ENCODE results near the gene MYBPC3.

MYBPC3 gene

GRCh38 chr11:47395223-47396048 lies 42.9 kb upstream of the MYBPC3 start:
- ATAC-seq (ENCODE audit: insufficient read depth, low read depth): no peak

DNA sequence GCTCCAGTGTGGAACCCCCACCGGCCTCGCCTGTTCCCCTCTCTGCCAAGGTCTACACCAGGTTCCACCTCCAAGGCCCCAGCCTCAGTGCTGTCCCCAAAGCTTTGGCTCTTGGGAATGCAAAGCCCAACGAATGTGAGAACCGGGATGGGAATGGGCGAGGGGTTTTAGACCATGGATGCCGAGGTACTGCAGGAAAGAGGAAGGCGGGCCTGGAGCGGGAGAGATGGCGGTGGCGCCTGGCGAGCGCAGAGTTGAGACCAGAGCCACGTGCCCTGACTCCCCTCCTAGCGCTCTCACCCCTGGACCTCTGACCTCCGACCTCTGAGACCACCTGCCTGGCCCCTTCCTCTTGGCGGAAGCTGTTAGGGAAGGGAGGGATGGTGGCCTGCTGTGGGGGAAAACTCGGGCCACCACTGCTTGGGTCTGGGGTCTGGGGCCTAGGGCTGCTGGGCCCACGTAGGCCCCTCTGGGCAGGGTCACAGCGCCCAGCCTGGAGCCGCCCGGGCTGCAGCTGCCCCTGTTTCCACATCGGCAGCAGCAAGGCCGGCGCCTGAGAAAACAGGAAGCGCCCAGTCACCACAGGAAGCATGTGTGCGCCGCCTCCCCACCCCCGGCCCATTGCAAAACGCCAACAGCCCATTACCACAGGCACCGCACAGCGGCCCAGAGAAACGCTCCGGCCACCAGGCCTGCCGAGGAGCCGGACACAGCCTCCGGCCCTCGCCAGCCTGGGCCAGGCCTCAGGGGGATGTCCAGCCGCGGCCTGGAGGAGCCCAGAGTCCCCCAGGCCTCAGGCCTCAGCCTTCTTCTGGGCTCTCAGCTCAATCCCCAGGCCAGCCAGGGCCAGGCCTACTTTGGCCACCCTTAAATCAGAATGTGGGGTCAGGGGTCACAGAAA lies 42.1 kb upstream of the MYBPC3 start:
- no peaks in the 10 kb centered on the region for H3K79me2 ChIP-seq (ENCODE audit: insufficient read depth, low read length)
- H3K4me3 ChIP-seq (ENCODE audit: low read depth in 1 of 2, low read length in 2 of 2): no peak overlapping the region
- TF ChIP-seq, protein P1, sequence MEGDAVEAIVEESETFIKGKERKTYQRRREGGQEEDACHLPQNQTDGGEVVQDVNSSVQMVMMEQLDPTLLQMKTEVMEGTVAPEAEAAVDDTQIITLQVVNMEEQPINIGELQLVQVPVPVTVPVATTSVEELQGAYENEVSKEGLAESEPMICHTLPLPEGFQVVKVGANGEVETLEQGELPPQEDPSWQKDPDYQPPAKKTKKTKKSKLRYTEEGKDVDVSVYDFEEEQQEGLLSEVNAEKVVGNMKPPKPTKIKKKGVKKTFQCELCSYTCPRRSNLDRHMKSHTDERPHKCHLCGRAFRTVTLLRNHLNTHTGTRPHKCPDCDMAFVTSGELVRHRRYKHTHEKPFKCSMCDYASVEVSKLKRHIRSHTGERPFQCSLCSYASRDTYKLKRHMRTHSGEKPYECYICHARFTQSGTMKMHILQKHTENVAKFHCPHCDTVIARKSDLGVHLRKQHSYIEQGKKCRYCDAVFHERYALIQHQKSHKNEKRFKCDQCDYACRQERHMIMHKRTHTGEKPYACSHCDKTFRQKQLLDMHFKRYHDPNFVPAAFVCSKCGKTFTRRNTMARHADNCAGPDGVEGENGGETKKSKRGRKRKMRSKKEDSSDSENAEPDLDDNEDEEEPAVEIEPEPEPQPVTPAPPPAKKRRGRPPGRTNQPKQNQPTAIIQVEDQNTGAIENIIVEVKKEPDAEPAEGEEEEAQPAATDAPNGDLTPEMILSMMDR (IDR thresholded peaks at IDR 0.05; ENCODE audit: borderline replicate concordance, extremely low read depth, low read length, poor library complexity, severe bottlenecking): no peak
- no peak for TF ChIP-seq EZH2 (IDR thresholded peaks at IDR 0.05; ENCODE audit: borderline replicate concordance, low read depth, low read length, severe bottlenecking)
- H3K27ac ChIP-seq (ENCODE audit: low read length): peak overlapping the region; percentile 47; the same call in 1 of the 2 replicates
- no peaks in the 10 kb centered on the region for H3K36me3 ChIP-seq (ENCODE audit: insufficient read depth, low read length)
- H3K4me2 ChIP-seq (ENCODE audit: insufficient read depth, low read length): no peak overlapping the region
- ATAC-seq (ENCODE audit: insufficient read depth, low read depth): peak; percentile 79
- no peak overlapping the region for H3K9ac ChIP-seq (ENCODE audit: low read depth, low read length)
- no peak overlapping the region for H2AFZ ChIP-seq (ENCODE audit: low read depth, low read length)
- no peaks in the 10 kb centered on the region for H3K27me3 ChIP-seq (ENCODE audit: insufficient read depth, low read length, poor library complexity)
- DNase-seq: peak; percentile 56
- peaks cover 18% of the 10 kb centered on the region for H3K4me1 ChIP-seq (ENCODE audit: insufficient read depth, low read length)
- H3K9me3 ChIP-seq (ENCODE audit: insufficient read depth, low read length, severe bottlenecking): no peaks in the 10 kb centered on the region
- no peaks in the 10 kb centered on the region for H4K20me1 ChIP-seq (ENCODE audit: insufficient read depth, low read length)

More at GRCh38 chr11:47395223-47396048, 42.9 kb upstream of the MYBPC3 start:
- Histone ChIP-seq H3K36me3 (ENCODE audit: insufficient read depth, low read length) (no peaks in the 10 kb centered on the region), H3K79me2 (ENCODE audit: insufficient read depth, low read length) (no peaks in the 10 kb centered on the region), H3K27ac (ENCODE audit: low read length) (0 out of 2 replicates have a peak overlapping the region, but pooled peaks have one; percentile 47), H3K9me3 (ENCODE audit: insufficient read depth, low read length, severe bottlenecking) (no peaks in the 10 kb centered on the region), H3K4me1 (ENCODE audit: insufficient read depth, low read length) (peaks cover 25% of the 10 kb centered on the region), H3K27me3 (ENCODE audit: insufficient read depth, low read length, poor library complexity) (no peaks in the 10 kb centered on the region), H3K4me3 (ENCODE audit: low read depth in 1 of 2, low read length in 2 of 2) (no peak overlapping the region), H4K20me1 (ENCODE audit: insufficient read depth, low read length) (no peaks in the 10 kb centered on the region), H3K9ac (ENCODE audit: low read depth, low read length) (no peak overlapping the region), H3K4me2 (ENCODE audit: insufficient read depth, low read length) (no peak overlapping the region), H2AFZ (ENCODE audit: low read depth, low read length) (no peak overlapping the region)
- no peak for DNase-seq
- TF ChIP-seq, protein P1 (IDR thresholded peaks at IDR 0.05; ENCODE audit: borderline replicate concordance, extremely low read depth, low read length, poor library complexity, severe bottlenecking): no peak
- TF ChIP-seq EZH2 (IDR thresholded peaks at IDR 0.05; ENCODE audit: borderline replicate concordance, low read depth, low read length, severe bottlenecking): no peak

GRCh38 chr11:47394050-47394321 lies 41.5 kb upstream of the MYBPC3 start:
- Histone ChIP-seq H3K9me3 (ENCODE audit: insufficient read depth, low read length, severe bottlenecking) (no peaks in the 10 kb centered on the region), H3K27ac (ENCODE audit: low read length) (peak overlapping the region; percentile 47; the same call in 1 of the 2 replicates), H3K4me1 (ENCODE audit: insufficient read depth, low read length) (peaks cover 12% of the 10 kb centered on the region), H3K27me3 (ENCODE audit: insufficient read depth, low read length, poor library complexity) (no peaks in the 10 kb centered on the region), H3K79me2 (ENCODE audit: insufficient read depth, low read length) (no peaks in the 10 kb centered on the region), H3K9ac (ENCODE audit: low read depth, low read length) (no peak overlapping the region), H3K4me2 (ENCODE audit: insufficient read depth, low read length) (no peak overlapping the region), H4K20me1 (ENCODE audit: insufficient read depth, low read length) (no peaks in the 10 kb centered on the region), H3K4me3 (ENCODE audit: low read depth in 1 of 2, low read length in 2 of 2) (no peak overlapping the region), H2AFZ (ENCODE audit: low read depth, low read length) (no peak overlapping the region), H3K36me3 (ENCODE audit: insufficient read depth, low read length) (no peaks in the 10 kb centered on the region)
- ATAC-seq (ENCODE audit: insufficient read depth, low read depth): no peak
- no peak for DNase-seq
- TF ChIP-seq, protein P1 (IDR thresholded peaks at IDR 0.05; ENCODE audit: borderline replicate concordance, extremely low read depth, low read length, poor library complexity, severe bottlenecking): no peak
- no peak for TF ChIP-seq EZH2 (IDR thresholded peaks at IDR 0.05; ENCODE audit: borderline replicate concordance, low read depth, low read length, severe bottlenecking)

Measured in DND-41 (cell line).